ENCODE measurements around the gene DCUN1D3.

The DCUN1D3 gene

GRCh38 chr16:20850981-20851380 is 49.2 kb downstream of the DCUN1D3 start:
- Histone ChIP-seq H3K9me3 (ENCODE audit: insufficient read depth, low read length) (no peaks in the 10 kb centered on the region), H3K4me2 (ENCODE audit: low read depth, low read length, poor library complexity, severe bottlenecking) (no peak overlapping the region), H2AFZ (ENCODE audit: low read depth, low read length, severe bottlenecking) (no peak overlapping the region), H3K27me3 (ENCODE audit: low read length) (no peaks in the 10 kb centered on the region), H3K79me2 (ENCODE audit: insufficient read depth, low read length) (no peaks in the 10 kb centered on the region), H3K36me3 (ENCODE audit: low read length) (no peaks in the 10 kb centered on the region; the same call in 1 of the 2 replicates), H3F3A (ENCODE audit: insufficient read depth) (no peaks in the 10 kb centered on the region), H3K4me3 (ENCODE audit: insufficient read depth, low read length, poor library complexity, severe bottlenecking) (no peak overlapping the region), H4K20me1 (ENCODE audit: low read depth, low read length) (no peaks in the 10 kb centered on the region), H3K9me2 (replicated peaks; ENCODE audit: insufficient read depth, low read length) (no peaks in the 10 kb centered on the region), H3K27ac (ENCODE audit: low read depth, low read length) (no peak overlapping the region), H3K9ac (ENCODE audit: low read length) (no peak overlapping the region)
- TF ChIP-seq CTCF (IDR thresholded peaks at IDR 0.05; ENCODE audit: insufficient read depth, low read length, poor library complexity, severe bottlenecking) (no peak), EZH2phosphoT487 (conservative IDR thresholded peaks at IDR 0.05; ENCODE audit: low read length) (no peak)

GRCh38 chr16:20849589-20850390 is 50.4 kb downstream of the DCUN1D3 start:
- no peaks in the 10 kb centered on the region for H3K79me2 ChIP-seq (ENCODE audit: insufficient read depth, low read length)
- H2AFZ ChIP-seq (ENCODE audit: low read depth, low read length, severe bottlenecking) = no peak overlapping the region
- no peaks in the 10 kb centered on the region for H3K27me3 ChIP-seq (ENCODE audit: low read length)
- no peaks in the 10 kb centered on the region for H4K20me1 ChIP-seq (ENCODE audit: low read depth, low read length)
- H3K27ac ChIP-seq (ENCODE audit: low read depth, low read length) = no peak overlapping the region
- H3K9me3 ChIP-seq (ENCODE audit: insufficient read depth, low read length) = no peaks in the 10 kb centered on the region
- H3F3A ChIP-seq (ENCODE audit: insufficient read depth) = no peaks in the 10 kb centered on the region
- H3K36me3 ChIP-seq (ENCODE audit: low read length) = peaks cover 2% of the 10 kb centered on the region; the same call in 1 of the 2 replicates
- H3K9me2 ChIP-seq (replicated peaks; ENCODE audit: insufficient read depth, low read length) = no peaks in the 10 kb centered on the region
- TF ChIP-seq CTCF (IDR thresholded peaks at IDR 0.05; ENCODE audit: insufficient read depth, low read length, poor library complexity, severe bottlenecking) (peak; percentile 97), EZH2phosphoT487 (conservative IDR thresholded peaks at IDR 0.05; ENCODE audit: low read length) (no peak)
- H3K9ac ChIP-seq (ENCODE audit: low read length) = no peak overlapping the region
- H3K4me2 ChIP-seq (ENCODE audit: low read depth, low read length, poor library complexity, severe bottlenecking) = no peak overlapping the region
- no peak overlapping the region for H3K4me3 ChIP-seq (ENCODE audit: insufficient read depth, low read length, poor library complexity, severe bottlenecking)

- H3K9ac ChIP-seq (ENCODE audit: low read length) = no peak overlapping the region
- peaks cover 9% of the 10 kb centered on the region; the same call in 1 of the 2 replicates for H3K36me3 ChIP-seq (ENCODE audit: low read length)
- H3K4me2 ChIP-seq (ENCODE audit: low read depth, low read length, poor library complexity, severe bottlenecking) = no peak overlapping the region
- no peaks in the 10 kb centered on the region for H3K27me3 ChIP-seq (ENCODE audit: low read length)
- no peaks in the 10 kb centered on the region for H3K9me3 ChIP-seq (ENCODE audit: insufficient read depth, low read length)
- H3K4me3 ChIP-seq (ENCODE audit: insufficient read depth, low read length, poor library complexity, severe bottlenecking) = no peak overlapping the region
- no peaks in the 10 kb centered on the region for H3F3A ChIP-seq (ENCODE audit: insufficient read depth)
- no peak overlapping the region for H2AFZ ChIP-seq (ENCODE audit: low read depth, low read length, severe bottlenecking)
- TF ChIP-seq CTCF (IDR thresholded peaks at IDR 0.05; ENCODE audit: insufficient read depth, low read length, poor library complexity, severe bottlenecking) (no peak), EZH2phosphoT487 (conservative IDR thresholded peaks at IDR 0.05; ENCODE audit: low read length) (no peak)
- H4K20me1 ChIP-seq (ENCODE audit: low read depth, low read length) = no peaks in the 10 kb centered on the region
- H3K9me2 ChIP-seq (replicated peaks; ENCODE audit: insufficient read depth, low read length) = no peaks in the 10 kb centered on the region
- no peaks in the 10 kb centered on the region for H3K79me2 ChIP-seq (ENCODE audit: insufficient read depth, low read length)
- H3K27ac ChIP-seq (ENCODE audit: low read depth, low read length) = no peak overlapping the region
Measured at GRCh38 chr16:20847550-20847949, 52.6 kb downstream of the DCUN1D3 start.

All from SU-DHL-6 (cell line).